Measurements from ENCODE around the gene EPN2.

- peak; percentile 100 for TF ChIP-seq CTCF (IDR thresholded peaks at IDR 0.05; ENCODE audit: poor library complexity)
- no peak for TF ChIP-seq EZH2 (IDR thresholded peaks at IDR 0.05; ENCODE audit: borderline replicate concordance)
Observed at GRCh38 chr17:19362277-19363113, 125.3 kb downstream of the EPN2 start, which contains the start of gene B9D1.

All from hepatocyte (in vitro differentiated cells).